H7 (cell line): ENCODE data around the gene ASCC2. TPM values are rescaled to one million over a fixed set of nuclear protein-coding genes. Genes with fewer than 3 reads are reported as not detected.

Source experiments
- DNase-seq: peaks from one replicate; pipeline ENCODE4 v3.0.0; 2012
- H3K27me3 ChIP-seq: 2 replicates; pipeline ENCODE4 v1.6.0; 2011; ENCODE audit warnings: mild to moderate bottlenecking, low read length; ENCODE audit not compliant: control insufficient read depth, insufficient read depth
- H3K36me3 ChIP-seq: replicated peaks from 2 replicates; pipeline ENCODE4 v1.5.1; 2011; ENCODE audit warnings: low read length; ENCODE audit not compliant: control insufficient read depth, insufficient read depth
- H3K4me3 ChIP-seq: 2 replicates; pipeline ENCODE4 v1.5.1; 2011; ENCODE audit warnings: low read depth, mild to moderate bottlenecking, control low read depth, low read length, moderate library complexity; ENCODE audit not compliant: insufficient read depth
- total RNA-seq: library from RNA; depleted of rRNA; stranded (reverse); fragments of >200 nt; shearing (Covaris generic); gene quantifications from 2 replicates; pipeline ENCODE4 v1.2.3, GENCODE V29; 2014

The ASCC2 gene
- total RNA-seq, 1 experiment from 2014 or later: 26.7 TPM

GRCh38 chr22:29798801-29799200, 39.3 kb downstream of the ASCC2 start:
- H3K36me3 ChIP-seq: peaks cover 11% of the 10 kb centered on the region
- H3K4me3 ChIP-seq: no peak overlapping the region
- no peaks in the 10 kb centered on the region for H3K27me3 ChIP-seq
- DNase-seq: no peak

GRCh38 chr22:29798318-29798717, 39.8 kb downstream of the ASCC2 start:
- DNase-seq: no peak
- Histone ChIP-seq H3K36me3 (peaks cover 10% of the 10 kb centered on the region), H3K4me3 (no peak overlapping the region), H3K27me3 (no peaks in the 10 kb centered on the region)

- Histone ChIP-seq H3K36me3 (peaks cover 12% of the 10 kb centered on the region), H3K4me3 (no peak overlapping the region), H3K27me3 (no peaks in the 10 kb centered on the region)
- DNase-seq: no peak
Observed at GRCh38 chr22:29797351-29797750, 40.7 kb downstream of the ASCC2 start.

GRCh38 chr22:29795663-29796062, 42.4 kb downstream of the ASCC2 start:
- no peak overlapping the region for H3K4me3 ChIP-seq
- no peak for DNase-seq
- H3K27me3 ChIP-seq: no peaks in the 10 kb centered on the region
- peaks cover 12% of the 10 kb centered on the region for H3K36me3 ChIP-seq

GRCh38 chr22:29793396-29793795, 44.7 kb downstream of the ASCC2 start:
- Histone ChIP-seq H3K36me3 (peaks cover 17% of the 10 kb centered on the region), H3K27me3 (no peaks in the 10 kb centered on the region), H3K4me3 (no peak overlapping the region)
- DNase-seq: no peak

GRCh38 chr22:29790061-29790460, 48.0 kb downstream of the ASCC2 start:
- H3K27me3 ChIP-seq: no peaks in the 10 kb centered on the region
- peaks cover 17% of the 10 kb centered on the region for H3K36me3 ChIP-seq
- no peak for DNase-seq
- H3K4me3 ChIP-seq: no peak overlapping the region

GRCh38 chr22:29788339-29789279, 49.5 kb downstream of the ASCC2 start:
- Histone ChIP-seq H3K4me3 (no peak overlapping the region), H3K27me3 (no peaks in the 10 kb centered on the region)
- DNase-seq: no peak

GRCh38 chr22:29787371-29787980, 50.6 kb downstream of the ASCC2 start:
- Histone ChIP-seq H3K27me3 (no peaks in the 10 kb centered on the region), H3K4me3 (no peak overlapping the region), H3K36me3 (peaks cover 17% of the 10 kb centered on the region)
- peak; percentile 43 for DNase-seq

More at GRCh38 chr22:29788339-29789279, 49.5 kb downstream of the ASCC2 start:
- H3K36me3 ChIP-seq: peaks cover 17% of the 10 kb centered on the region

GRCh38 chr22:29786031-29786430, 52.0 kb downstream of the ASCC2 start:
- Histone ChIP-seq H3K4me3 (no peak overlapping the region), H3K36me3 (peaks cover 14% of the 10 kb centered on the region), H3K27me3 (no peaks in the 10 kb centered on the region)
- peak; percentile 67 for DNase-seq

GRCh38 chr22:29784451-29785361, 53.4 kb downstream of the ASCC2 start:
- Histone ChIP-seq H3K36me3 (peaks cover 6% of the 10 kb centered on the region), H3K4me3 (no peak overlapping the region), H3K27me3 (no peaks in the 10 kb centered on the region)
- DNase-seq: peak; percentile 49

GRCh38 chr22:29782061-29782845, 55.8 kb downstream of the ASCC2 start:
- no peaks in the 10 kb centered on the region for H3K36me3 ChIP-seq
- H3K4me3 ChIP-seq: no peak overlapping the region
- no peaks in the 10 kb centered on the region for H3K27me3 ChIP-seq
- peak; percentile 23 for DNase-seq

- H3K27me3 ChIP-seq: no peaks in the 10 kb centered on the region
- DNase-seq: peak; percentile 22
- H3K36me3 ChIP-seq: no peaks in the 10 kb centered on the region
- H3K4me3 ChIP-seq: no peak overlapping the region
Observed at GRCh38 chr22:29780748-29781676, 57.1 kb downstream of the ASCC2 start.

GRCh38 chr22:29780220-29780619, 57.9 kb downstream of the ASCC2 start:
- no peaks in the 10 kb centered on the region for H3K36me3 ChIP-seq
- no peaks in the 10 kb centered on the region for H3K27me3 ChIP-seq
- no peak for DNase-seq
- no peak overlapping the region for H3K4me3 ChIP-seq
